Loucy (cell line): ENCODE results near the gene RABL6.
"Not testable (repeated sequence)": the region's sequence is repeated elsewhere in the genome, so short reads cannot be mapped to it uniquely, and the experiment has no call there.

ENCODE experiments used
- H2AFZ ChIP-seq: fragments of 200-600 bp; sonication (generic); 2 replicates; pipeline ENCODE4 v1.6.0; 2016; ENCODE audit warnings: antibody characterized with exemption, mild to moderate bottlenecking, low read length, moderate library complexity
- H3F3A ChIP-seq: fragments of 200-600 bp; 2 replicates; pipeline ENCODE4 v1.6.0; 2016; ENCODE audit warnings: antibody characterized with exemption, low read depth, mild to moderate bottlenecking
- H3K27me3 ChIP-seq: fragments of 200-600 bp; sonication (generic); 2 replicates; pipeline ENCODE4 v1.6.1; 2014; ENCODE audit warnings: low read length, mild to moderate bottlenecking; ENCODE audit not compliant: insufficient read depth, poor library complexity, severe bottlenecking
- H3K36me3 ChIP-seq: fragments of 200-600 bp; sonication (generic); 2 replicates; pipeline ENCODE4 v1.6.1; 2016; ENCODE audit warnings: low read length; ENCODE audit not compliant: insufficient read depth
- H3K4me1 ChIP-seq: fragments of 200-600 bp; sonication (generic); 2 replicates; pipeline ENCODE4 v1.5.1; 2014; ENCODE audit warnings: low read length, mild to moderate bottlenecking; ENCODE audit not compliant: insufficient read depth, poor library complexity, severe bottlenecking
- H3K4me2 ChIP-seq: fragments of 200-600 bp; sonication (generic); 2 replicates; pipeline ENCODE4 v1.6.0; 2014; ENCODE audit warnings: antibody characterized with exemption, low read length, low read depth, mild to moderate bottlenecking; ENCODE audit not compliant: poor library complexity, severe bottlenecking
- H3K4me3 ChIP-seq: fragments of 200-600 bp; sonication (generic); 2 replicates; pipeline ENCODE4 v1.5.1; 2014; ENCODE audit warnings: low read length, mild to moderate bottlenecking, mixed read lengths; ENCODE audit not compliant: poor library complexity, severe bottlenecking
- H3K79me2 ChIP-seq: fragments of 200-600 bp; sonication (generic); 2 replicates; pipeline ENCODE4 v1.6.1; 2014; ENCODE audit warnings: low read length; ENCODE audit not compliant: insufficient read depth
- H3K9ac ChIP-seq: fragments of 200-600 bp; sonication (generic); 2 replicates; pipeline ENCODE4 v1.6.0; 2014; ENCODE audit warnings: mild to moderate bottlenecking, low read depth, low read length, moderate library complexity; ENCODE audit not compliant: poor library complexity, severe bottlenecking
- H3K9me2 ChIP-seq: fragments of 200-600 bp; sonication (generic); replicated peaks from 2 replicates; pipeline ENCODE4 v1.6.1; 2016; ENCODE audit warnings: low read depth, low read length, mixed read lengths
- H3K9me3 ChIP-seq: fragments of 200-600 bp; sonication (generic); 2 replicates; pipeline ENCODE4 v1.6.1; 2014; ENCODE audit warnings: mild to moderate bottlenecking, antibody characterized with exemption, low read length, low read depth; ENCODE audit not compliant: insufficient read depth
- H4K20me1 ChIP-seq: fragments of 200-600 bp; sonication (generic); 2 replicates; pipeline ENCODE4 v1.6.0; 2014; ENCODE audit warnings: antibody characterized with exemption, low read length, mild to moderate bottlenecking; ENCODE audit not compliant: insufficient read depth, poor library complexity, severe bottlenecking
- CTCF ChIP-seq: fragments of 200-600 bp; sonication (generic); conservative IDR thresholded peaks from 2 replicates; pipeline ENCODE4 v1.5.1; 2014; ENCODE audit warnings: mild to moderate bottlenecking, antibody characterized with exemption, low read length
- EZH2phosphoT487 ChIP-seq: fragments of 200-600 bp; IDR thresholded peaks from 2 replicates; pipeline ENCODE4 v1.6.1; 2018; ENCODE audit warnings: antibody characterized with exemption, mild to moderate bottlenecking, moderate library complexity, borderline replicate concordance

The RABL6 gene

GRCh38 chr9:136835162-136835931 is 27.6 kb downstream of the RABL6 start:
- H3K4me2 ChIP-seq = no peak overlapping the region
- no peaks in the 10 kb centered on the region for H3K9me3 ChIP-seq
- H3K9me2 ChIP-seq = no peaks in the 10 kb centered on the region
- peaks cover 12% of the 10 kb centered on the region; the same call in 1 of the 2 replicates for H3K36me3 ChIP-seq
- H3K27me3 ChIP-seq = no peaks in the 10 kb centered on the region
- H3K79me2 ChIP-seq = no peaks in the 10 kb centered on the region
- H4K20me1 ChIP-seq = no peaks in the 10 kb centered on the region
- no peaks in the 10 kb centered on the region for H3F3A ChIP-seq
- TF ChIP-seq CTCF = no peak
- no peak for TF ChIP-seq EZH2phosphoT487
- H3K9ac ChIP-seq = no peak overlapping the region
- H3K4me3 ChIP-seq = no peak overlapping the region
- H3K4me1 ChIP-seq = no peaks in the 10 kb centered on the region
- no peak overlapping the region for H2AFZ ChIP-seq

DNA sequence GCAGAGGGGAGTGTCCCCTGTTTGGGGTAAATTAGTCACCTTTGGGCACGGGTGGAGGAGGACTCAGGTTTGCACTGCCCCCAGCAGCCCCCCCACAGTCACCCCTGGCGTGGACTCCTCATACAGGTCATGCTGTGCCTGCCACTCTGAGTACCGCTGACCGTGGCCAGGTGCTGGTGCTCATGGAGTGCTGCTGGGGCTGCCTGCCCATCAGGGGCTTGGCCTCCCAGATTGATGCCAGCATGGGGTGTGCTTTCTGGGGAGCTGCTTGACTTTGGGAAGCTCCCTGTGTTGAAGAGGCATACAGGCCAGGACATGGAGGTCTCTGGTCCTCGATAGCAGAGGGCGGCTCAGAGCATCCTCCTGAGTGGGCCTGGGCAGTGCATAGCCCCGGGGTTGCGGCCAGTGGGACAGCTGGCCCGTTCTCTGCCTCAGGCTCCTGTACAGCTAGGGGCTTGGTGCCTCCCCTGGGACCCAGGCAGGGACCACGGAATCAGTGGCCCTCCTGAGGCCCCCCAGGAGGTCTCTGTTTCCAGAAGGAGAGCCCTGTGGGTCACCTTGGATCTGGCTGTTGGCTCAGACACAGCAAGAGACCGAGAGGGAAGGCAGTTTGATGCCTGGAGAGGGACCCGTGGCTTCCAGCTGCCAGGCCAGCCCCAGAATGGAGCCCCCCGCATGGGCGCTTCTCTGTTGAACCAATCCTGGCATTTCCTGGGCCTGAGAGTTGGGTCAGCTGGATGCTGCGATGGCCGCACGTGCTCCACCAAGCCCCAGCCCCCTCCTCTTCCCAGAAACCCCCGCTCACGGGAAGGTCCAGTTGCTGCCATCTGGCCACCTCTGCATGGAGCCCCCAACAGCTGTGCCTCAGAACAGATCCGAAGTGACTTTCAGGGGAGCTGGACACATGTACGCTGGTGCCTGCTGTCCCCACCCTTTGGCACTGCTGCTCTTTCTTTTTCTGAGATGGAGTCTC is 28.5 kb downstream of the RABL6 start:
- no peaks in the 10 kb centered on the region for H3K79me2 ChIP-seq
- TF ChIP-seq CTCF (no peak), EZH2phosphoT487 (no peak)
- no peaks in the 10 kb centered on the region for H3K4me1 ChIP-seq
- H3K4me2 ChIP-seq = no peak overlapping the region
- peaks cover 8% of the 10 kb centered on the region; the same call in 1 of the 2 replicates for H3K36me3 ChIP-seq
- H3K9me3 ChIP-seq = no peaks in the 10 kb centered on the region
- no peaks in the 10 kb centered on the region for H4K20me1 ChIP-seq
- no peaks in the 10 kb centered on the region for H3F3A ChIP-seq
- H3K9me2 ChIP-seq = no peaks in the 10 kb centered on the region
- no peaks in the 10 kb centered on the region for H3K27me3 ChIP-seq
- H3K4me3 ChIP-seq = no peak overlapping the region
- no peak overlapping the region for H3K9ac ChIP-seq
- H2AFZ ChIP-seq = no peak overlapping the region

GRCh38 chr9:136837146-136837855 is 29.6 kb downstream of the RABL6 start:
- peaks cover 5% of the 10 kb centered on the region; the same call in 1 of the 2 replicates for H3K36me3 ChIP-seq

GRCh38 chr9:136837856-136838277 is 30.1 kb downstream of the RABL6 start:
- not testable (repeated sequence) for H4K20me1 ChIP-seq, H3K9ac ChIP-seq, H2AFZ ChIP-seq, H3K9me3 ChIP-seq, H3F3A ChIP-seq, H3K79me2 ChIP-seq, H3K4me2 ChIP-seq, H3K4me3 ChIP-seq, H3K36me3 ChIP-seq, H3K9me2 ChIP-seq, H3K4me1 ChIP-seq, H3K27me3 ChIP-seq

More at GRCh38 chr9:136837146-136837855, 29.6 kb downstream of the RABL6 start:
- Histone ChIP-seq H3K9ac (no peak overlapping the region), H3K9me2 (no peaks in the 10 kb centered on the region), H3K27me3 (no peaks in the 10 kb centered on the region), H4K20me1 (peaks cover 4% of the 10 kb centered on the region), H3K4me1 (peaks cover 6% of the 10 kb centered on the region), H3K4me3 (no peak overlapping the region), H3F3A (no peaks in the 10 kb centered on the region), H3K79me2 (no peaks in the 10 kb centered on the region), H3K4me2 (no peak overlapping the region), H2AFZ (no peak overlapping the region), H3K9me3 (no peaks in the 10 kb centered on the region)
- no peak for TF ChIP-seq EZH2phosphoT487
- TF ChIP-seq CTCF = no peak
